HG02798 (cell line): ENCODE measurements around the gene POR.
"Not testable (repeated sequence)": the region's sequence is repeated elsewhere in the genome, so short reads cannot be mapped to it uniquely, and the experiment has no call there.

Experiments
- ATAC-seq: cut with Tn5 transposase; IDR thresholded peaks from one replicate; pipeline ENCODE4 v1.9.1; 2021; ENCODE audit warnings: mild to moderate bottlenecking; ENCODE audit not compliant: unreplicated experiment, poor library complexity

The POR gene

DNA sequence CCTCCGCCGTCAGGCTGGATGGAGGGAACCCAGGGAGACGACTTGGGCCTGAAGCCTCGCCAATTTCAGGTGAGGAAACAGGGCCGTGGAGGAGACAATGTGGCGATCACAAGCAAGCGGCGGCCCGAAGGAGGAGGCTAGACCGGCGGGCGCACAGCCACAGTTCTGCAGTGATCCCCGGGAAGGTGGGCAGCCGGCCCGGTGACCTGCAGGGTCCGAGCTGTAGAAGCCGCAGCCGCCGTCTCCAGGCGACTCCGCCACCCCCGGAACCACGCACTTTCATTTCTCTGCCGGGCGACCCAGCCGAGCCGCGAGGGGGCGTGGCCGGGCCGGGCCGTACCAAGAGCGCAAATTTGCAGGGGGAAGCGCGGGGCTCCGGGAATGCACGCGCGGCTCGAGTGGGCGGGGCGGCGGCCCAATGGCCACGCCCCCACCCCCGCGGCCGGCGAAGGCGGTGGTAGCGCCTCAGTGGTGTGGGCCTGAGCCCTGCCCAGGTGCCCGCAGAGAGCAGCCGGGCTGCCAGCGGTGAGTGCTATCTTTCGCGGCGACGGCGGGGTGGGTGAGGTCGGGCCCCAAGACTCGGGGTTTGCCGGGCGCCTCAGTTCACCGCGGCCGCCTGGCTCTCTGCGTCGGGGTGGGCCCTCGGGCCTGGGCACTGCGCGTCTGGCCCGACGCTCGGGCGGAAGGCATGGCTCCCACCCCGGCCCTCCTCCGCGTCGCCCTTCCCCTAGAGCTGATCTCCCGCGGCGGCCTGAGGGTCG lies at the start of gene POR:
Gene POR, plus strand, starts transcription at position 501 of the 761 bp plus-strand sequence. CDS start 38,847 bp downstream, outside the sequence.
- ATAC-seq = peak; percentile 95

DNA sequence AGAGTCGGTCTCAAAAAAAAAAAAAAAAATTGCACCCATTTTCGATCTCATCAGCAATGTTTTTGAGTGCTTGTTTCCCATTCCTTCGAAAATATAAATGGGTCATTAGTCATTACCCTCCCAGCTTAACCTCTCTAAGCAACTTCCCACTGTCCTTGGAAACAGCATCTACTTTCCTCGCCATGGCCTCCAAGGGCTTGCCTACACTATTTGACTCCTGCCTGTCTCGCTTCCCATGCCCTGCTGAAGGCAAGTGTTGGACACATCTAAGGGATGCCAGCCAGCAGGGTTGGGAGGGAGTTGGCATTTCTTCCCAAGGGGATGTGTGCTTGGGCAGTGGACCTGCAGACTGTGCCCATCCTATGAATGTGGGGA lies 48.9 kb upstream of the POR start:
- no peak for ATAC-seq

DNA sequence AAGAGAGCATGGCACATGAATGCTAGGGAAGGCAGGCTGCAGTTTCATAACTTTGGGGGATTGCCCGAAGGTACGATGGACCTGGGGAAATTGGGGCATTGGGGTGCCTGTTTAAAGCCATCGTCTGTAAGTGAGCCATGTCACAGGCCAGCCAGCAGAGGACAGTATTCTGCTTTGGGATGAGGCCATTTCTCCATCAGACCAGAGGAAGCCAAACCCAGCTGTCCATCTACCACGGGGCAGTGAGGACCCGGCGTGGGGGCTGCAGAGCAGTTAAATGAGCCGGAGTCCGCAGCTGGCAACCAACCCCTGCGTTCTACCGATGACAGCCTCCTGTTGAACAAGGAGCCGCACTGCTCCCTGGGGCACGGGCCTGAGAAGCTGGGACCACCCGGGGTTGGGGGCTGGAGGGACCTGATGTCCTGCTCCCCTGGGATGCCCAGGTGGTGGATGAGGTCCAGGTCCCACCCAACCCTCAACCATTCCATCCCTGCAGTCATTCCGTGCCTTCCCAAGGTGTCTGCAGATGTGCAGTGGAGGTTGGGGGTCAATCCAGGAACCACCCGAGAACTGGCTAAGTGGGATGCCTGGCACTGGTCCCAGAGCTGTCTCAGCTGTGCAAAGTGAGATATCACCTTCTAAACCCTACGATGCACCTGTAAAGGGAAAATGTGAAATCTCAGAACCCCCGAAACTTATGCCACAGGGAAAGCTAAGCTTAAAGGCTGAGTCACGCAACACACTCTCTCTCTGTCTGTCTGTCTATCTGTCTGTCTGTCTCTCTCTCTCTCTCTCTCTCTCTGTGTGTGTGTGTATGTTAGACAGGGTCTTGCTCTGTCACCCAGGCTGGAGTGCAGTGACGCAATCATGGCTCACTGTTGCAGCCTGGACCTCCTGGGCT lies 48.2 kb upstream of the POR start:
- ATAC-seq = no peak

DNA sequence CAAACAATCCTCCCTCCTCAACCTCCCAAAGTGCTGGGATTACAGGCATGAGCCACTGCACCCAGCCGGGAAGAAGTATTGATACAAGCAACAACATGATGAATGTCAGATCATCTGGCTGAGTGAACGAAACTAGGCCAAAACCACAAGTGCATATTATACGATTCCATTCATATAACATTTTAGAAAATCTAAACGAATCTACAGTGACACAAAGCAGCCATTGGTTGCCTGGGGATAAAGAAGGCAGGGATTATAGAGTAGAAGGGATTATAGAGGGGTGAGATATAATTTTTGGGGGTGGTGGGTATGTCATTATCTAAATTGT lies 47.6 kb upstream of the POR start:
- ATAC-seq = no peak

DNA sequence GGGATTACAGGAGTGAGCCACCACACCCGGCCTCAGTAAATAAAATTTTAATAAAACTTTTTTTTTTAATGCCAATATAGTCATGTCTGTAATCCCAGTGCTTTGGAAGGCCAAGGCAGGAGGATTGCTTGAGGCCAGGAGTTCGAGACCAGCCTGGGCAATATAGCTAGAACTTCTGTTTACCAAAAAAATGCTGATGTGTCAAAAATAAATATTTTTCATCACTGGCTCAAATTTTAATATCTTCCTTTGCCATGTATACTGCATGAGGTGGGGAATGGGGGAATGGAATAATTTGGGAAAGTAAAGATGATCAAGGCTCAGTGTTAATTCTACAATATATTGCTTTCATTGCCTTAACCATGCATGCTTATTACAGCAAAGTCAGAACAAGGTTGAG lies 46.8 kb upstream of the POR start:
- ATAC-seq = no peak

DNA sequence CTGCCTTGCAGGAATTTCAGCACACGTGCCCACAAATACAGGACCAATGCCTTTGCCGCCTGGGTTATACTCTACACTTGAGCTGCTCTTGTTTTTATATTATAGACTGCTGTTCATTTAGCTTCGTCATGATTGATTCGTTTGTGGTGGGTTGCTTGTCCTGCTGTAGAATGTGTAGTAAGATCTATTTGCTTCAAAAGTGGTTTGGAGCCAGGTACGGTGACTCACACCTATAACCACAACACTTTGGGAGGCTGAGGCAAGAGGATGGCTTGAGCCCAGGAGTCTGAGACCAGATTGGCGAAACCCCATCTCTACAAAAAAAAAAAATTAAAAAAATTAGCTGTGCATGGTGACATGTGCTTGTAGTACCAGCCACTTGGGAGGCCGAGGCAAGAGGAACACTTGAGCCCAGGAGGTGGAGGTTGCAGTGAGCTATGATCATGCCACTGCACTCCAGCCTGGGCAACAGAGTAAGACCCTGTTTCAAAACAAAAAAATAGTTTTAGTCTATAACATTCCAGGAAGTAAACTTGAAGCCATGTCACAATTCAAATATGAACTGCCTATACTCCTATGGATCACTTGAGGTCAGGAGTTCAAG lies 45.1 kb upstream of the POR start:
- no peak for ATAC-seq

DNA sequence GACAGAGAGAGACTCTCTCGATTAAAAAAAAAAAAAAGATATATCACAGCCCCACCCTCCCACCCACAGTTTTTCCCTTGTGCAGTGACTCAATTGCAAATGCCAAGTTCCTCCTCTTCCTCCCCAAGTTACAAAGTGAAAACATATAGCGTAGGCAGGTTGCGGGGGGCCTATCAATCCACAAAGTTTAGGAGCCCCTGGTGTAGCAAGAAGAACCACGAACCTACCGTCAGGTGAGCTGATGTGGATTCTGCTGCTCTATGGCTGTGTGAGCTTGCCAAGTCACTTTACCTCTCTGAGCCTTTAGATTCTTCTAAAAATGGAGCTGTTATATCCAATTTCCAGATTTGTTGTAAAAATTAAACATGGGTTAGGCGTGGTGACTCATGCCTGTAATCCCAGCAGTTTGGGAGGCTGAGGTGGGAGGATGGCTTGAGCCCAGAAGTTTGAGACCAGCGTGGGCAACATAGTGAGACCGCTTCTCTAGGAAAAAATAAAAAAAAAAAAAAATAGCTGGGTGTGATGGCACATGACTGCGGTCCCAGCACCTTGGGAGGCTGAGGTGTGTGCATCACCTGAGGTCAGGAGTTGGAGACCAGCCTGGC lies 44.3 kb upstream of the POR start:
- ATAC-seq = no peak

DNA sequence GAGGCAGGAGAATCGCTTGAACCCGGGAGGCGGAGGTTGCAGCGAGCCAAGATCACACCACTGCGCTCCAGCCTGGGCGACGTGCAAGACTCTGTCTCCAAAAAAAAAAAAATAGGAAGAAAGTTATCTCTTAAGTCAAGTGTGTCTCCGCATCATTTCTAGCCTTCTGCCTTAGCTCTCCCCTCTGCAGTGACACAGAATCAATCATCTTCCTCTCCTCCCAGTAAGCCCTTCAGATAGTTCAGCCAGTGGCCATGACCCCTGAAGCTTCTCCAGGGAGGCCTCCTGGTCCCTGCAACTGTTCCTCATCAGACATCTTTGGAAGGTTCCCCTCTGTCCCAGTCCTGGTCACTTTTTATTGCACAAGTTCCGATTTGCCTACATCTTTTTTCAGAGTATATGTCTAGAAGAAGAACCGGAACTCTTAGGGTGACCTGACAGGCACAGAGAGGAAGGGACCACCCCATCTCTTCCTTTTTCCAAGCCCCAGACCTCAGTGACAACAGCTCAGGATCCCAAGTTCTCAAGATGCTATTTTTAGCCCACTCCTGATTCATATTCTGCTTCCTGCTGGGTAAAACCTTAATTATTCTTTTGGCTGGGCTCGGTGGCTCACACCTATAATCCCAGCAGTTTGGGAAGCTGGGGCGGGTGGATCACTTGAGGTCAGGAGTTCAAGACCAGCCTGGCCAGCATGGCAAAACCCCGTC lies 42.7 kb upstream of the POR start:
- no peak for ATAC-seq

DNA sequence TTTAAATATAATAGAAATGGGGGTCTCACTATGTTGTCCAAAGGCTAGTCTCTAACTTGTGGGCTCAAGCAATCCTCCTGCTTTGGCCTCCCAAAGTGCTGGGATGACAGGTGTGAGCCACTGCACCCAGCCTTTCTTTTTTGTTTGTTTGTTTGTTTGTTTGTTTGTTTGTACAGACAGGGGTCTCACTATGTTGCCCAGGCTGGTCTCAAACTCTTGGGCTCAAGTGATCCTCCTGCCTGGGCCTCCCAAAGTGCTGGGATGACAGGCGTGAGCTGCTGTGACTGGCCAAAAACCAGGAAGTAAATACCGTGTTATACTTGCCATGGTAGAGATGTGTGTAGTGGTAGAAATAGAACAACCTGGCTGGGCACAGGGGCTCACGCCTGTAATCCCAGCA lies 40.8 kb upstream of the POR start:
- not testable (repeated sequence) for ATAC-seq

DNA sequence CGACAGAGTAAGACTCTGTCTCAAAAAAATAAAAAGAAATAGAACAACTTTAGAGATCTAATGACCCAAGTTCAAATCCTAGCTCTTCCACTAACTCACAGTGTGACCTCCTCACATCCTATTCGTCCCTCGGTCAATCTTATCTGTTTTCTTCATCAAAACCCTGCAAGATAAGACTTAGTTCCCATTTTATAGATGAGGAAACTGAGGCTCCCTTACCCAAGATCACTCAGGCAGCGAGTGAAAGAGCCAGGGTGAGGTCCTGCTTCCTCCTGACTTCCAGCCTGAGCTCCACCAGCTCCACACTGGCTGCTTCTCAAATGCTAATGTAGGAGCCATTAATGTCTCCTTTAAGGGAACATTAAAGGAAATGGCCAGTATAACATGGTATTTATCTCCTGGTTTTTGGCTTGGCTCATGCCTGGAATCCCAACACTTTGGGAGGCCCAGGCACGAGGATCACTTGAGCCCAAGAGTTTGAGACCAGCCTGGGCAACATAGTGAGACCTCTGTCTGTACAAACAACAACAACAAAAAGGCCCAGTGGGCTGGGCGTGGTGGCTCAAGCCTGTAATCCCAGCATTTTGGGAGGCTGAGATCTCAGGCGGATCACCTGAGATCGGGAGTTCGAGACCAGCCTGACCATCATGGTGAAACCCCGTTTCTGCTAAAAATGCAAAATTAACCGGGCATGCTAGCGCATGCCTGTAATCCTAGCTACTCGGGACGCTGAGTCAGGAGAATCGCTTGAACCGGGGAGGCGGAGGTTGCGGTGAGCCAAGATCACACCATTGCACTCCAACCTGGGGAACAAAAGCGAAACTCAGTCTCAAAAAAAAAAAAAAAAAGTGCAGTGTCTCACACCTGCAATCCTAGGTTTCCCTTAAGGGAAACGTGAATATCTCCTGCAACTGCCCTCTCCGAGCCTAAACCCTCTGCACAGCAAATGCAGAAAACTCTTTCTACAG lies 39.6 kb upstream of the POR start:
- ATAC-seq = no peak

DNA sequence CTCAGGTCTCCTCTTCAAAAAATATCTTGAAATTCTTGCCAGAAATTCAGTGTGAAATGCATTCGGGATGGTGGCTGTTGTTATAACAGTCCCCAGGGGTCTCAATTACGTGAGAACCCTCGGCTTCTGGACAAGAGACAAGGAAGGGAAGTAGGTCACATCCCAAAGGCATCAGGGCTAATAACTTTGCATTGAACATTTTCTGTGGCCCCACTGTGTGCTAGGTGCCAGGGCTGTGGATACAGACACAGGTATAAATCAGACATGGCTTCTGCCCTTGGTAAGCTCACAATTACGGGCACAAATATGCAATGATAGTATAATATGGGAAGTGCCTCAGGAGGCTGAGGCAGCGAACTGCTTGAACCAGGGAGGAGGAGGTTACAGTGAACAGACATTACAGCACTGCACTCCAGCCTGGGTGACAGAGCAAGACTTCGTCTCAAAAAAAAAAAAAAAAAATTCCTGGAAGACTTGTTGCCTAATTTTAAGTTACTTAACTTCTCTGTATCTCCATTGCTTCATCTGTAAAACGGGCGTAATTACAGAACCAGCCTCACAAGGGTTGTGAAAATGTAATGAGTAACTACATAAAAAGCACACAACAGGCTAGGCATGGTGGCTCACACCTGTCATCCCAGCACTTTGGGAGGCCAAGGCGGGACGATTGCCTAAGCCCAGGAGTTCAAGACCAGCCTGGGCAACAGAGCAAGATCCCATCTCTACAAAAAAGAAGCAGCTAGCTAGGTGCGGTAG lies 38.7 kb upstream of the POR start:
- ATAC-seq = no peak

DNA sequence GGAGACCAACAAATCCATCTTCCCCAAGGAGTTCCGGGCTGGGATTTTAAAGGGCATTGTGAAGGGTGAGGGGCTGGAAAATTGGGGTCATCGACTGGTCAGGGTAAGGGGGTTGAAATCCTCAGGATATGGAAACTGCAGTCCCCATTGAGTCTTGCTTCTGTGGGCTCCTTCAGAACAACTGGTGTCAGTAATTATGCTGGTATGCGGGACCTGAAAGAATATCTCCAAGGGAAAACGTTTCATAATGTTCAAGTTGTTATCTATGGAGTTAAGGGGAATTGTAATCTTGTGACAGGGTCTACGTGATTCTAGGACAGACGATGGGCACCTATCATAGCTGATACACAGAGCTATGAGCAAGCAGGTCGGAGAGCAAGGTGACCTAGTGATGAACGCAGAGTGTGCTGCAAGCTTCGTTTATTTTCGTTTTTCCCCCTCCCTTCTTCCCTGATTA lies 36.6 kb upstream of the POR start:
- peak; percentile 27 for ATAC-seq

DNA sequence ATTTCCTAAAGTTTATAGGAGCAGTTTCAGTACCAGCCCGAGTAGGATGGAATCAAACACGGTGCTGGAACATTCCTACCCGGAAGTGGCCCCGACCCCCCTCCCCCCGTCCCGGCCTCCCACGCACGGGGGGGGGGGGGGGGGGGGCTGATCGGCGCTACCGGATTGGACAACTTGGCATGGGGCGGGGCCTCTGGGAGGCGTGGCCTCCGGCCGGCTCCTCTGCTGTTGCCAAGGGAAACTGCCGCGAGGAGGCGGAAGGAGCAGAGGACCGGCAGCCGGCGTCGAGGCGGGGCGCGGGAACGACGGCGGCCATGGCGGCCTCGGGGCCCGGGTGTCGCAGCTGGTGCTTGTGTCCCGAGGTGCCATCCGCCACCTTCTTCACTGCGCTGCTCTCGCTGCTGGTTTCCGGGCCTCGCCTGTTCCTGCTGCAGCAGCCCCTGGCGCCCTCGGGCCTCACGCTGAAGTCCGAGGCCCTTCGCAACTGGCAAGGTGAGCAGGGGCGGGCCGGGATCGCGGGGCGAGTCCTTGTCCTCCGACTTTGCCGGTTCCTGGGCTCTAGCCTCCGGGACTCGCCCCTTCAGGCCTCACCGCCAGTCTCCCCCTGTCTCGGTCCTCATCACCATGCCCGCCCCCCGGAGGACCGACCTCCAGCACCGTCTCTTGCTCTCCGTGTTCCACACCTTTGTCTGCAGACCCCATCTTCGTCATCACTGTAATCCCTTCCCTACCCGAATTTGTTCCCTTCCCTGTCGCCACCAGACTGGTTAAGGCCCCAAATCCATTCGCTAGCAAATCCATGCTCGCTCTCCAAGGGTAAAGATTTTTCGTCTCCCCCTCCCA lies 36.0 kb upstream of the POR start, which contains the start of gene RHBDD2:
Gene RHBDD2, plus strand, starts transcription at position 266 of the 843 bp plus-strand sequence. Its CDS starts 49 bp downstream, at position 315.
- ATAC-seq = peak; percentile 96

DNA sequence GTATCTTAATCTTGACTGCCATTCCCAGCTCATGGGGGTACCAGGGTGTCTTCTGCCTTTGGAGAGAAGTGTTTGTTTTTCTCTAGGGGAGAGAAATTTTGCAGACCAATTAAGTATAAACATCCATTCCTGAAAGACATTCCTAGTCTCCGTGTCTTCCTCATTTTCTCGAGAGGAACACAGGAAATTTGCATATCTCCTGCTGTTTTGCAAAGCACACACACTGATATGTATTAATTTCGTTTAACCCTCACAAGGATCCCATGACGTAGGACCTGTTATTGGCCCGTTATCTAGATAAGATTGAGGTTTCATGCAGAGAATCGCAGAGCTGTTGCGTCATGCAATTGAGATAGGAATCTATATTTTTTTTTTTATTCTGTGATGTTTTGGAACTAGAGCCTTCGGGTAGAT lies 35.2 kb upstream of the POR start:
- ATAC-seq = no peak

DNA sequence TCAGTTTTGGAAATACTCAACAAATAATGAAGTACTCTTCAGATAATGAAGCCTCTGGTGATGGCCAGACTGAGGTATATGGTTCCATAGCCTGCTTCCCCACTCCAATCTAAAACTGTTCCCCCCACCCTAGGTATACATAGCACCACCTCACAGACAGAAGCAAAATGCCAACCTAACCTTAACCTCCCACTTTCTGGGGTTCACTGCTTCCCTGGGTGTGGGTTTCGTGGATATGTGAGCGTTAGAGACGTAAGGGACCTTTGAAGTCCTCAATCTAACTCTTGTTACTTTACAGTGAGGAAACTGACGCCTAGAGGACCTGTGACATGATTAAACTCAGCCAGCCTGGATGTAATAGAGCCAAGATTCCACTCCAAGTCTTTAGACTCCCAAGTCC lies 34.7 kb upstream of the POR start:
- no peak for ATAC-seq

DNA sequence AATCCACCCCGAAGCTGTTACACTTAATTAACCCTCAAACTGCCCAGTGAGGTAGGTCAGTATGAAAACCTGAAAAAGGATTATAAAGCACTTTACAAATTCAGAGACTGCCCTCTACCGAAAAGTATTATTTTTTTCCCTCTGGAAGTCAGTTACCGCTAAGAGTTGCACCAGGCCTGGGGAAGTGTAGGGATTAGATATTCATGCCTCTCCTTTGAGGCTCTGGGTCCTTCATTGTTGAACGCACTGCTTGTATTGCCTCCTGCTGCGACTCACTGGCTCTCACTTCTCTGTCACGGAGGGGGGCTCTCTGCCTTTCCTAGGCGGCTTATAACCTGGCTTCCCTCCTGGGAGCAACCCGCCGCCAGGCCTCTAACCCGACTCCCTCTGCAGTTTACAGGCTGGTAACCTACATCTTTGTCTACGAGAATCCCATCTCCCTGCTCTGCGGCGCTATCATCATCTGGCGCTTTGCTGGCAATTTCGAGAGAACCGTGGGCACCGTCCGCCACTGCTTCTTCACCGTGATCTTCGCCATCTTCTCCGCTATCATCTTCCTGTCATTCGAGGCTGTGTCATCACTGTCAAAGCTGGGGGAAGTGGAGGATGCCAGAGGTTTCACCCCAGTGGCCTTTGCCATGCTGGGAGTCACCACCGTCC lies 33.4 kb upstream of the POR start:
- ATAC-seq = no peak
